DND-41 (cell line): ENCODE results near the gene MATK.

Experiments used
- ATAC-seq: fragments of 200-7000 bp; cut with Tn5 transposase; 3 replicates; pipeline ENCODE4 v1.9.1; 2021; ENCODE audit warnings: low read depth; ENCODE audit not compliant: insufficient read depth
- DNase-seq: peaks from one replicate; pipeline ENCODE4 v3.0.0-alpha.2; 2020
- H2AFZ ChIP-seq: 2 replicates; pipeline ENCODE4 v1.6.0; 2012; ENCODE audit warnings: low read depth, low read length
- H3K27ac ChIP-seq: 2 replicates; pipeline ENCODE4 v1.5.1; 2012; ENCODE audit warnings: low read length, inconsistent platforms
- H3K27me3 ChIP-seq: fragments of 200-600 bp; sonication (generic); 2 replicates; pipeline ENCODE4 v1.6.0; 2012; ENCODE audit warnings: low read length, mild to moderate bottlenecking, inconsistent platforms; ENCODE audit not compliant: insufficient read depth, poor library complexity
- H3K36me3 ChIP-seq: 2 replicates; pipeline ENCODE4 v1.5.1; 2012; ENCODE audit warnings: low read length, inconsistent platforms; ENCODE audit not compliant: insufficient read depth
- H3K4me1 ChIP-seq: 2 replicates; pipeline ENCODE4 v1.5.1; 2012; ENCODE audit warnings: mild to moderate bottlenecking, low read length; ENCODE audit not compliant: insufficient read depth
- H3K4me2 ChIP-seq: 2 replicates; pipeline ENCODE4 v1.6.0; 2012; ENCODE audit warnings: mild to moderate bottlenecking, moderate library complexity, low read length, inconsistent platforms; ENCODE audit not compliant: insufficient read depth
- H3K4me3 ChIP-seq, 2 experiments: fragments of 200-600 bp in 1 of 2; shearing (Covaris generic) in 1 of 2; 2 replicates each; pipeline ENCODE4 v1.5.1; 2012 to 2016; ENCODE audit warnings: inconsistent platforms in 2 of 2, low read length in 2 of 2, mild to moderate bottlenecking in 2 of 2, low read depth in 1 of 2, moderate library complexity in 1 of 2
- H3K79me2 ChIP-seq: 2 replicates; pipeline ENCODE4 v1.6.0; 2012; ENCODE audit warnings: low read length, inconsistent platforms; ENCODE audit not compliant: insufficient read depth
- H3K9ac ChIP-seq: 2 replicates; pipeline ENCODE4 v1.6.0; 2012; ENCODE audit warnings: low read depth, mild to moderate bottlenecking, inconsistent platforms, low read length, moderate library complexity
- H3K9me3 ChIP-seq: 2 replicates; pipeline ENCODE4 v1.5.1; 2012; ENCODE audit warnings: low read length, moderate library complexity, mild to moderate bottlenecking, inconsistent platforms; ENCODE audit not compliant: insufficient read depth, severe bottlenecking
- H4K20me1 ChIP-seq: 2 replicates; pipeline ENCODE4 v1.6.0; 2012; ENCODE audit warnings: low read length; ENCODE audit not compliant: insufficient read depth
- EZH2 ChIP-seq: IDR thresholded peaks from 3 replicates; pipeline ENCODE4 v1.6.1; 2012; ENCODE audit warnings: borderline replicate concordance, low read depth, mild to moderate bottlenecking, moderate library complexity, low read length, inconsistent platforms; ENCODE audit not compliant: severe bottlenecking
- TF ChIP-seq, protein P1 (sequence below): IDR thresholded peaks from 2 replicates; pipeline ENCODE4 v1.5.1; 2012; ENCODE audit warnings: borderline replicate concordance, low read length, moderate library complexity, mild to moderate bottlenecking; ENCODE audit not compliant: poor library complexity, severe bottlenecking; ENCODE audit errors: extremely low read depth

The MATK gene

DNA sequence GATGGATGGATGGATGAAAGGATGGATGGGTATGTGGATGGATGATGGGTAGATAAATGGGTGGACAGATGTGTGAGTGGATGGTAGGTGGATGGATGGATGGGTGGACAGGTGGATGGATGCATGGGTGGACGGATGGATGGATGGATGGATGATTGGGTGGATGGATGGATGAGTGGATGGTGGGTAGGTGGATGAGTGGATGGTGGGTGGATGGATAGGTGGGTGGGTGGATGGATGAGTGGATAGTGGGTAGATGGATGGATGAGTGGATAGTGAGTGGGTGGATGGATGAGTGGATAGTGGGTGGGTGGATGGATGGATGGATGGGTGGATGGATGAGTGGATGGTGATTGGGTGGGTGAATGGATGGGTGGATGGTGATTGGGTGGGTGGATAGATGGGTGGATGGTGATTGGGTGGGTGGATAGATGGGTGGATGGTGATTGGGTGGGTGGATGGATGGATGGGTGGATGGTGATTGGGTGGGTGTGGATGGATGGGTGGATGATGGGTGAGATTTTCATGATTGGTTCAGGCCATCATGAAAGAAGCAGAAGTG lies 9.6 kb downstream of the MATK start:
- TF ChIP-seq EZH2 = no peak
- TF ChIP-seq, protein P1, sequence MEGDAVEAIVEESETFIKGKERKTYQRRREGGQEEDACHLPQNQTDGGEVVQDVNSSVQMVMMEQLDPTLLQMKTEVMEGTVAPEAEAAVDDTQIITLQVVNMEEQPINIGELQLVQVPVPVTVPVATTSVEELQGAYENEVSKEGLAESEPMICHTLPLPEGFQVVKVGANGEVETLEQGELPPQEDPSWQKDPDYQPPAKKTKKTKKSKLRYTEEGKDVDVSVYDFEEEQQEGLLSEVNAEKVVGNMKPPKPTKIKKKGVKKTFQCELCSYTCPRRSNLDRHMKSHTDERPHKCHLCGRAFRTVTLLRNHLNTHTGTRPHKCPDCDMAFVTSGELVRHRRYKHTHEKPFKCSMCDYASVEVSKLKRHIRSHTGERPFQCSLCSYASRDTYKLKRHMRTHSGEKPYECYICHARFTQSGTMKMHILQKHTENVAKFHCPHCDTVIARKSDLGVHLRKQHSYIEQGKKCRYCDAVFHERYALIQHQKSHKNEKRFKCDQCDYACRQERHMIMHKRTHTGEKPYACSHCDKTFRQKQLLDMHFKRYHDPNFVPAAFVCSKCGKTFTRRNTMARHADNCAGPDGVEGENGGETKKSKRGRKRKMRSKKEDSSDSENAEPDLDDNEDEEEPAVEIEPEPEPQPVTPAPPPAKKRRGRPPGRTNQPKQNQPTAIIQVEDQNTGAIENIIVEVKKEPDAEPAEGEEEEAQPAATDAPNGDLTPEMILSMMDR = no peak
- Histone ChIP-seq H3K27me3 (no peaks in the 10 kb centered on the region), H3K4me3 (no peak overlapping the region), H3K36me3 (no peaks in the 10 kb centered on the region), H3K9ac (no peak overlapping the region), H4K20me1 (no peaks in the 10 kb centered on the region), H2AFZ (no peak overlapping the region), H3K79me2 (no peaks in the 10 kb centered on the region), H3K4me2 (no peak overlapping the region), H3K9me3 (peaks cover 5% of the 10 kb centered on the region), H3K27ac (no peak overlapping the region), H3K4me1 (no peaks in the 10 kb centered on the region)
- no peak for DNase-seq
- no peak for ATAC-seq

DNA sequence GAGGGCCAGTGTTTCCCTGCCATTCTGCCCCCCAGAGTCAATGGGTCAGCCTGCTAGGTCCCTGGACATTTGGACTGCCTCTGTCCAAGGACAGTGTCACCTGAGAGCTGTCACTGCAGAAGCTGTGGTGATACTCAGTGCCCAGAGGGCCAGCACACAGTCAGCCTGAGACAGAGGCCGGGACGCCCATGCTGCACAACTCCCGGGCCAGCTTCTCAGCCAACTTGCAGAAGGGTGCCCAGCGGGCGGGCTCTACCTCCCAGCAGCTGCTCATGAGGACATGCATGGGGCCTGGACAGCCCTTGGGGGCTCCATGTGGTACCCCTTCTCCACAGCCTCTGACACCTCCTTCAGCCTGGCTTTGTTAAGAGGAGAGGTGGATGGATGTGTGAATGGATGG lies 10.3 kb downstream of the MATK start:
- no peaks in the 10 kb centered on the region for H3K9me3 ChIP-seq
- H3K36me3 ChIP-seq = no peaks in the 10 kb centered on the region
- no peaks in the 10 kb centered on the region for H3K79me2 ChIP-seq
- H3K27me3 ChIP-seq = no peaks in the 10 kb centered on the region
- H3K4me1 ChIP-seq = no peaks in the 10 kb centered on the region
- TF ChIP-seq, protein P1 = no peak
- no peak for TF ChIP-seq EZH2
- ATAC-seq = no peak
- no peaks in the 10 kb centered on the region for H4K20me1 ChIP-seq
- H3K9ac ChIP-seq = no peak overlapping the region
- no peak for DNase-seq
- no peak overlapping the region for H3K4me3 ChIP-seq
- H2AFZ ChIP-seq = no peak overlapping the region
- no peak overlapping the region for H3K4me2 ChIP-seq
- no peak overlapping the region for H3K27ac ChIP-seq

DNA sequence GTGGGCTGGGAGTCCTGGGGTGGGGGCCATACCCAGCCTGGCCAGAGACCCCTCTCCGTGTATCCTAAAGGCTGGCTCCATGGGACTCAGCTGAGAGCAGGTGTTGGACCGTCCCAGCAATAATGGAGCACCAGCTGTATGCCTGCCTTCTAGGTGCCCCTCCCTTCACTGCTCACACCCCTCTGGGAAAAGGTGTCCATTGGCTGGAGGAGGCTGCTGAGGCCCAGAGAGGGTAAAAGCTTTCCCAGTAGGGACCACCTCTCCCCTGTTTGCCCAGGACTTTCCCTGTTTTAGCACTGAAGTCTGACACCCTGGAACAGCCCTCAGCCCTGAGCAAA lies 10.8 kb downstream of the MATK start:
- H3K9me3 ChIP-seq = no peaks in the 10 kb centered on the region
- H3K4me3 ChIP-seq = no peak overlapping the region
- no peak overlapping the region for H2AFZ ChIP-seq
- no peaks in the 10 kb centered on the region for H3K79me2 ChIP-seq
- ATAC-seq = no peak
- H3K27ac ChIP-seq = no peak overlapping the region
- no peak overlapping the region for H3K4me2 ChIP-seq
- no peaks in the 10 kb centered on the region for H3K27me3 ChIP-seq
- no peak overlapping the region for H3K9ac ChIP-seq
- no peaks in the 10 kb centered on the region for H4K20me1 ChIP-seq
- no peak for DNase-seq
- H3K36me3 ChIP-seq = no peaks in the 10 kb centered on the region
- H3K4me1 ChIP-seq = no peaks in the 10 kb centered on the region
- TF ChIP-seq, protein P1 = no peak
- TF ChIP-seq EZH2 = no peak
